ENCODE measurements around the gene NEU2.

- TF ChIP-seq, protein P1, sequence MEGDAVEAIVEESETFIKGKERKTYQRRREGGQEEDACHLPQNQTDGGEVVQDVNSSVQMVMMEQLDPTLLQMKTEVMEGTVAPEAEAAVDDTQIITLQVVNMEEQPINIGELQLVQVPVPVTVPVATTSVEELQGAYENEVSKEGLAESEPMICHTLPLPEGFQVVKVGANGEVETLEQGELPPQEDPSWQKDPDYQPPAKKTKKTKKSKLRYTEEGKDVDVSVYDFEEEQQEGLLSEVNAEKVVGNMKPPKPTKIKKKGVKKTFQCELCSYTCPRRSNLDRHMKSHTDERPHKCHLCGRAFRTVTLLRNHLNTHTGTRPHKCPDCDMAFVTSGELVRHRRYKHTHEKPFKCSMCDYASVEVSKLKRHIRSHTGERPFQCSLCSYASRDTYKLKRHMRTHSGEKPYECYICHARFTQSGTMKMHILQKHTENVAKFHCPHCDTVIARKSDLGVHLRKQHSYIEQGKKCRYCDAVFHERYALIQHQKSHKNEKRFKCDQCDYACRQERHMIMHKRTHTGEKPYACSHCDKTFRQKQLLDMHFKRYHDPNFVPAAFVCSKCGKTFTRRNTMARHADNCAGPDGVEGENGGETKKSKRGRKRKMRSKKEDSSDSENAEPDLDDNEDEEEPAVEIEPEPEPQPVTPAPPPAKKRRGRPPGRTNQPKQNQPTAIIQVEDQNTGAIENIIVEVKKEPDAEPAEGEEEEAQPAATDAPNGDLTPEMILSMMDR (IDR thresholded peaks at IDR 0.05), result no peak
- TF ChIP-seq POLR2A (IDR thresholded peaks at IDR 0.05), result no peak
Observed at GRCh38 chr2:233049194-233049761, 16.8 kb downstream of the NEU2 start.
